GM20431 (cell line): ENCODE measurements around the gene HOXC9.

Experiments used
- in situ Hi-C: fragments of 300-500 bp; cut with MseI, MboI; formaldehyde crosslinking; loops from one replicate; pipeline ENCODE4 v1.15.0; 2020; ENCODE audit warnings: low sequenced_read_pairs; ENCODE audit not compliant: unreplicated experiment

HOXC9 gene

DNA sequence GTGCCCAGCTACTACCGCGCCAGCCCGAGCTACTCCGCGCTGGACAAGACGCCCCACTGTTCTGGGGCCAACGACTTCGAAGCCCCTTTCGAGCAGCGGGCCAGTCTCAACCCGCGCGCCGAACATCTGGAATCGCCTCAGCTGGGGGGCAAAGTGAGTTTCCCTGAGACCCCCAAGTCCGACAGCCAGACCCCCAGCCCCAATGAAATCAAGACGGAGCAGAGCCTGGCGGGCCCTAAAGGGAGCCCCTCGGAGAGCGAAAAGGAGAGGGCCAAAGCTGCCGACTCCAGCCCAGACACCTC lies 14.3 kb upstream of the HOXC9 start:
- in situ Hi-C loops: no loop called here

DNA sequence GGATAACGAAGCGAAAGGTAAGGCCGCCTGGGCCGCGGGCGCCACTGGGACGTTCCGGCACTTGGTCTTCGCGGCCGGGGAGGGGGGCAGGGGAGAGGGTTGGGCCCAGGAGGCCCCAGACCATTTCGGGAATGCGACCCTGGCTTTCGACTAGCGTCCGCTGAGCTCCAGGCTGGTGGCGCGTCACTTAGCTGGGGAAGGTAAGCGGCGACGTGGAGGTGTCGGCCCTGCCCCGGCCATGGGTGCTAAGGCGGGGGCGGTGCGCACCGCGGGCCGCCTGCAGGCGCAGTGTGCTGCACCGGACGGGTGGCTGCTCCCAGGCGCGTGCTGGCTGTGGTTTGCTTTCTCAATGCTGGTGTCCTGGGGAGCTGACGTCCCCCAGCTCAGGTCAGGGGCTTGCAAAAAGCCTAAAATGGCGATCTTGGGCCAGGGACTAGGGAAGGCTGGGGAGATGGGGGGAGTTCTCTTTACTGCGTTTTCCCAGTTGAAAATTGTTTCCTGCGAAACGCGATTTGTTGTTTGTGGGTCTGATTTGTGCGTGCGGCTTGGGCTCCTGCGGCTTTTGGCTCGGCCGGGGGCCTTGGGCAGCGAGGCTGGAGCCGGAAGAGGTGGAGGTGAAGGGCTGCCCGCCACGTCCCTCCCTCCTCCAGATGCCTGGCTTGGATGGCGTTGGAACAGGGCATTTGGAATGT lies 13.8 kb upstream of the HOXC9 start:
- in situ Hi-C loops: no loop called here

DNA sequence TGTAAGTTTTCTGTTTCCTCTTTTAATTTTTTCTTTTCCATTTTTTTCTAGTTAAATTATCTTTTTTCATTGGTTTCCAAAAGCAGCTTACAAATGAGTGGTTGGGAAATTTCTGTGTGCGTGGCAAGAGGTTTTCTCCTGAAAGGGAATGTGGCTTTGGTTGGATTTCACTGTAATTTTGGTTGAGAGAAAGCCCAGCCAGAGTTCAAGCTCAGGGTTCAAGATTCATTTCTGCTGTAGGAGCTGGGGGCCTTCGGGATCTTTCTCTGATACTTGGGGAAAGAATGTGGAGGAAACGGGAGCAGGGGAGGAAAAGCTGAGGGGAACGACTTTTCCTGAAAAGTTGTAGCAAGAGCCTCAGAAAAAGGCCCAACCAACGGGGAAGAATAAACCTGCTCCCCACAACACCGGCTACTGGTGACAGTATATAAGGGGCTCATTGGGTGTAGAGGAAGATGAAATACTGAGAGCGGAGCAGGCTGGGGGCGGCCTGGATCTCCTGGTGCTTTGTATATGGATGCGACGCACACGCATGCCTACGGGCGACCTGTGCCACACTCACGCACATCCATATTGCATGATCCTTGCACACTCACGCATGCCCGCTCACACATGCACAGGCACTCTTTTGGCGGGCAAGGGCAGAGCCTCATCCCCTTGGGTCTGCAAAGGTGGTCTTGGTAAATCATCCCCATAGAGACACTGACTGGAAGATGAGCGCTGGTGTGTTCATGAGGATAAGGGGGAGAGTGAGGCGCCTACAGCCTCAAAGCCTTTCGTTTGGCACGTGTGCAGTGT lies 13.1 kb upstream of the HOXC9 start:
- in situ Hi-C loops: no loop called here

DNA sequence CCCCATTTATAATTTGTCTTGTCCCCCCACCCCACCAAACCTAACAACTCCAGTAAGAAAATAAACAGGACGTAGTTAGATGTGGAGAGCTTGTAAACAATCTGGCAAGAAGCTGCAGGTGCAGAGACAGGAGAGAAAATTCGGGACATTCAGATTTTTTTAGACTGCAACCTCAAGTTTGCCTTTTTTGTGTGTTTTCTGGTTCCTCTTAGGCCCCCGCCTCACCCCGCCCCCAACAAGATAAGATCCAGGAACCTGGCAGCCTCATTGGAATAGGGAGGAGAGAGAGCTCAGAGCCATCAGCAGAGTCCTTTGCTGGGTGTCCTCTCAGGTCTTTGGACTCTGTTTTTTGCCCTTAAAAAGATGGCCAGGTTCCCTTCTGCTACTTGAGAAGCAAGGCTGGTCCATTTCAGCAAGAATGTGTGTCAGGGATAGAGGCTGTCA lies 12.2 kb upstream of the HOXC9 start:
- in situ Hi-C loops: no loop called here

DNA sequence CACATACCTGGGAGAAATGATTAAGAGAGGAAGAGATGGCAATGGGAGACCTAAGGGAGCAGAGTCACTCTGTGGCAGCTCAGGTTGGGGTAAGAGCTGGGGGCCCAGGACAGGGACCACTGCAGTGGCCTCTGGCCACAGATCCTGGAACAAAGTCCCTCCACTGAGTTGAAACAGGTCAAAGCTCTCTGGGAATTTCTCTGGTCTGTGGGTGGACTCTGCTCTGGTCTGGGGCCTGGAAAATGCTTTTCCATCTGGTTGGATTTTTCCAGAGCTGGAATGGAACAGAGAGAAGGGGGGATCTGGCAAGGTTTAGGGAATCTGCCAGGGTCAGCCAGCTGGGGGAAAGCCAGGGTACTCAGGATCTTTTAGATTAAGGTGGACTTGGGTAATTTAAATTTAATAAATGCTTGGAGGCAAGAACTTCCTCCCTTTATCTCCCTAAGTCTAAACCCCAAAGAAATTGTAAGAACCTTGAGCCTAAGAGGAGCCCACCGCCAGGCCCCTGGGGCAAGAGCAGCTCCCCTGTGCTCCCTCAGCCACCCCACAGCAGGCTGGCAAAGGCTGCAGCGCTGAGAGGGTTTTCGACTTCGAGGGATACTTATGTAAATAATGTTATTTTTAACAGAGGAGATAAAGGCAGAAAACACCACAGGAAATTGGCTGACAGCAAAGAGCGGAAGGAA lies 11.3 kb upstream of the HOXC9 start:
- in situ Hi-C loops: no loop called here

DNA sequence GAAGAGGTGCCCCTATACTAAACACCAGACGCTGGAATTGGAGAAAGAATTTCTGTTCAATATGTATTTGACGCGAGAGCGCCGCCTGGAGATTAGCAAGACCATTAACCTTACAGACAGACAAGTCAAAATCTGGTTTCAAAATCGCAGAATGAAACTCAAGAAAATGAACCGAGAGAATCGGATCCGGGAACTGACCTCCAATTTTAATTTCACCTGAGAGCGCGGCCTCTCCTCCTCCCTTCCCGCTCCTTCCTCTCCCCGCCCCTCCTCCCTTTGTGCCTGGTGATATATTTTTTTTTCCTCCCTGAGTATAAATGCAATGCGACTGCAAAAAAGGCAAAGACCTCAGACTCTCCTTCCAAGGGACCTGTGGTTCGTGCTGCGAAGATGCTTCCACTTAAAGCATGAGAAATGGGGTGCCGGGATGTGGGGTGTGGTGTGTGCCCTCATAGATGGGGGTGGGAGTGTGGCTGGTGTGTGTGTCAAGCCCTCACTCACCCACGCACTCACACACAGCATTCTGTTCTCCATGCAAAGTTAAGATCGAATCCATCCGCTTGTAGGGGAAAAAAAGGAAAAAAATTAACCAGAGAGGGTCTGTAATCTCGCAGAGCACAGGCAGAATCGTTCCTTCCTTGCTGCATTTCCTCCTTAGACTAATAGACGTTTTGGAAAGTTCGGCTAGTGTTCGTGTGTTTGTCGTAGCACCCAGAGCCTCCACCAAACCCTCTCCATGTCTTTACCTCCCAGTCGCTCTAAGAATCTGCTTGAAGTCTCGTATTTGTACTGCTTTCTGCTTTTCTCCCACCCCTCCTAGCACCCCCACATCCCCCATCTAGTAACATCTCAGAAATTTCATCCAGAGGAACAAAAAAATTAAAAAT lies 10.5 kb upstream of the HOXC9 start:
- in situ Hi-C loops: loop anchor here (10.0 kb wide), 1 partner anchor 215 kb away; no protein-coding TSS in a partner anchor

DNA sequence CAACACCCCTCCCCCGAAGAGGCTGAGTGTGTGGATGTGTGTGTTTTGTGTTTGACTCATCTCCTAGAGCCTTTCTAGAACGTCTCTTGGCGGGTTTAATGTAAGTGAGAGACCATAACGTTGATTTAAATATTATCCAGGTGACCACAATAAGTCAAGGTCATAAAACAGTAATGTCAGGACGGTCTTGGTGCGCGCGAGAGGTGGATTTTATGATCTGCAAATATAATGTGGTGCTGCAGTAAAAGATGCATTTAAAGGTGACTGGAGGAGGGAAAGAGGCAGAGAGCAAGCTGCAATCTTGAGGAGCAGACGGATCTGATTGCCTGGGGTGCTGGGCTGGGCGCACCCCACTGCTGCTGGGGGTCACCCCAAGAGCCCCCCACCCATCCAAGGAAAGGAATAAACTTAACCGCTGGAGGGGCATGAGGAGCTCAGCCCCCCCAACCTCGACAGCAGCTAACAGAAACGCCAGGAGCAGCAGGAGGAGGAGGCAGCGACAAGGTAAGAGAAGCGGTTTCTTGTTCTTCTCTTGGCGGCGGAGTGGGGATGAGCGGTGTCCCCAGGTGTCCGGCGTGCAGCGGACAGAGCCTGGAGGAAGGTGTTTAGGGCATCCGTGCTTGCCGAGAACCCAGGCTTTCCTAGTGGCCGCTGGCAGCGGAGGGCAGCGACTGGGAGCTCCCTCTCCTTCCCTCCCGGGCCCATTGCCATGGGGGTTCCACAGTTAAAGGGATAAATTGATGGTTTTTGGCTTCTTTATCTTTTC lies 9.5 kb upstream of the HOXC9 start:
- in situ Hi-C loops: loop anchor here (10.0 kb wide), 1 partner anchor 214 kb away; no protein-coding TSS in a partner anchor

DNA sequence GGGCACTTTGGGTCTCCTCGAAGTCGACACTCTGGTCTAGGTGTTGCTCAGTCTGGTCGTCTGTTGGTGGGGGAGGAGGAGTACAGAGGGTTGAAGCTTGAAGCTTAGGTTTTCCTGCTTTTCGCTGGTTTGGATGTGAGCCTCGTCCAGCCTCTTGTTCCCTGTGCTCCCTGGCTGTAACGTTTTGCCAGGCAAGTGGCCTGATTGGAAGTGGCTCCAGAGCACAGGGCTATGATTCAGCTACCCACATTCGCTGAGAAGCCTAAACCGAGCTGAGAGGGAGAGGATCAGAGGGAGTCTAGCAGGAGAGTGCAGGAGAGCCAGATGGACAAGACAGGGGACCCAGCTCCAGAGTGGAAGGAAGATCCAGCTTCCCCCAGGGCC lies 8.9 kb upstream of the HOXC9 start:
- in situ Hi-C loops: loop anchor here (10.0 kb wide), 1 partner anchor 214 kb away; no protein-coding TSS in a partner anchor

DNA sequence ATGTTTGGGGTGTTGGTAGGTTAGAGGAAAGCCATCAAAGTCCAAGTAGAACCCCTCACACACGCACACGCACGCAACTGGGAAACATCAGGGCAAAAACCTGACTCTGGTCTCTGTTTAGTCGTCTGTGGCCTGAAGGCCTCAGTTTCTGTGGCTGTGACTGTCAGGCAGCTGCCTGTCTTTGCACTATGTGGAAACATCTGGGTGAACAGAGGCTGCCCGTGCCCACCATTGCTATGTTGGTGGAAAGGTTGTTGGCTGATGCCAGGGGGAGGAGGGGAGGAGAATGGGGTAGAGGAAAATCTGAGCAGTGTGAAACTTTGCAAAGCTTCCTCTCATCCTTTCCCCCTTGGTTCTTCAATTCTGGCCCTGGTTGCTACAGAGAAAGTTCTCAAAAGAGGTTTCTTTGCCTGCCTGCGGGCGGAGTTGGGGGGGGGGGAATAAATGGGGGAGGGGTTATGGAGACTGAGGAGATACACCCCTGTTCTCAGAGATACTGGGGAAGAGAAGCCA lies 7.5 kb upstream of the HOXC9 start:
- in situ Hi-C loops: loop anchor here (10.0 kb wide), 1 partner anchor 212 kb away; no protein-coding TSS in a partner anchor

DNA sequence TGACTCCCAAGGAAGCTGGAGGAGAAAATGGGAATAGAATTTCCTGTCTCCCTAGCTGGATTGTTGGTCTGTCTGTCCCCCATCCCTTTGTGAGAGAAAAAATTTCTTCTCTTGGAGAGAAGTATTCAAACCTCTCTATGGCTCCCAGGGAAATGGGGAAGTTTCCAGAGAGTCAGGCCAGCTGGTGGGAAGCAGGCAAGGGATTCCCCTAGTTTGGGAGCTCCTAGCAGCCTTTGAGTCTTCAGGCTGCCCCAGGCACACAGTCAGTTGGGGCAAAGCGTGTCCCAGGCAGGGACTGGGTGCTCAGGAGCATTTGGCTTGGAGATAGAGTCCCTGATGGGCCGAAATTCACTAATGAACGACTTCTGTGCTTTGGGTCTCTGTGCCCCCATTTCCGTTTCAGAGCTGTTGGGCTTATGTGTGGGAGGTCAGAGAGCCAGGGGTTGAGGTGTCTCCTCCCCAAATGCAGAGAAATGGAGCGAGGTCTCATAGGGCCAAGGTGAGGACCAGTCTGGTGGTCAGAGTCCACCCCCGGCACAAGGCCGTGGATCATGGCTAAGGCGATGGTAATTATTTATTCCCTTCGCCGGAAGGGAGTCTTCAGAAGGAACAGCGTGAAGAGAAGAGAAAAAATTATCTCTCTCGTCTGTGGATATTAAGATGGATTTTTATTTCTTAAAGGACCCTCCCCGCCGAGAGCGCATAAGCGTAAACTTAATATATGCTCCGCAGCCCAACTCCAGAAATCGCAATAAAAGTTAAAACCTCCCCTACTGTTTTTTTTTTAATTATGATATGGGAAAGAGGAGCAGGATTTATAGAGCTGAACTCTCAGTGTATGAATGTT lies 6.6 kb upstream of the HOXC9 start:
- in situ Hi-C loops: loop anchor here (10.0 kb wide), 1 partner anchor 211 kb away; no protein-coding TSS in a partner anchor

DNA sequence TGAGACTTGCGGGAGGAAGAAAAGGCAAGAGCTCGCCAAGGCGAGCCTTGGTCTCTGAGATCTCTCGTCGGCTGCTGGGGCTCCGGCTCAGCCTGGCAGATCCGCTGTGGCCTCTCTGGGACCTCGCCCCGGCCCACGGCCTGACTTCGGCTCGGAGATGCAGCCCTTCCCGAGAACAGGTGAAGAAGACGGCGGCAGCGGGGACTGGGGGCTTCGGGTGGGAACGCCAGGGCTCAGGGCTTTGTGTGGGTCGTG lies 6.0 kb upstream of the HOXC9 start:
- in situ Hi-C loops: loop anchor here (10.0 kb wide), 1 partner anchor 211 kb away; no protein-coding TSS in a partner anchor

DNA sequence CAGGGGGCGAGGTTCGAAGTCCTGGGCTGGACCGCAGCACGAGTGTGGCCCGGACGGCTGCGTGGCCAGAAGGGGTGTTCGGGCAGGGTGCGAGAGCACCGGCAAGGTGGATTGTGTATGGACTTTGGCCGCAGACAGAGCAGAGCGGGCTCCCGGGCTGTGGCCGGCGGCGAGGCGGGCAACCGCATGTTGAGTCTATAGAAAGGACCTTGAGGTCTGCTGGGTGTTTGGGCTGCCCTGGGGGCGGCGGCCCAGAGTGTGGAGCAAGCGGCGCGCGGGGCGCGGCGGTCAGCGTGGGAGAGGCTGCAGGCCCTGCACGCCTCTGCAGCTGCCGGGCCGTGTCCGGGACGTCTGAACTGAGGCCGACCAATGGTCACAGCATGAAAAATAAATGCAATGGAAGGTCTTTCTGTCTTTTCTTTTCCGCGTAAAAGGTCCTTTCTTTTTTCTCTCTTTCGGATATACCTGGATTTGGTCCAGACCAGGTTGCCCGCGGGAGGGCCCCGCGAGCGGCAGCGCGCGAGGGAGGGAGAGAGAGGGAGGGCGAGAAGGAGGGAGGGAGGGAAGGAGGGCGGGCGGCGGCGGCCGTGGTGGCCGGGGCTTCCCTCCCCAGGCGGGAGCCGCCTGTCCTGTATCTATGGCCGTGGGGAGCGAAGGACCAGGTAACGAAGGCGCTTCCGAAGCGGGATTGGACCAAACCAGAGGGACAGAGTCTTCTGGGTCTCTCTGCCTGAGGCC lies 5.5 kb upstream of the HOXC9 start:
- in situ Hi-C loops: loop anchor here (10.0 kb wide), 1 partner anchor 210 kb away; no protein-coding TSS in a partner anchor

DNA sequence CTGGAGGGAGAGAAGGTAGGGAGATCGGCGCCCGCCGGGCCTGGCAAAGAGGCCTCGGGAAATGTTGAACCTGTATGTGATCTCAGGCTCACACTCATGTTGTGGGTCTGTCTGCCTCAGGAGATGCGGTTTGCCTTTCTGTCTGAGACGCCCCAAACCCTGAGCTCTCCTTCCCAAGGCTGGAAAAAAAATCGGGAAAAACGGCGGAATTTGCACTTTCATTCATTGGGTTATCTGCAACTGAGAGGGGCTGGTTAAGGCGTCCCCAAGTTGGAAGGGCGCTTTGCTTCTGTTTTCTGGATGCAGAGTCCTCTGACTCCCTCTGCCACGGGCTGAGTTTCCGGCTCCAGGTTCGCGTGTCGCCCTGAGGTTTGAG lies 5.0 kb upstream of the HOXC9 start:
- in situ Hi-C loops: loop anchor here (10.0 kb wide), 1 partner anchor 210 kb away; no protein-coding TSS in a partner anchor

DNA sequence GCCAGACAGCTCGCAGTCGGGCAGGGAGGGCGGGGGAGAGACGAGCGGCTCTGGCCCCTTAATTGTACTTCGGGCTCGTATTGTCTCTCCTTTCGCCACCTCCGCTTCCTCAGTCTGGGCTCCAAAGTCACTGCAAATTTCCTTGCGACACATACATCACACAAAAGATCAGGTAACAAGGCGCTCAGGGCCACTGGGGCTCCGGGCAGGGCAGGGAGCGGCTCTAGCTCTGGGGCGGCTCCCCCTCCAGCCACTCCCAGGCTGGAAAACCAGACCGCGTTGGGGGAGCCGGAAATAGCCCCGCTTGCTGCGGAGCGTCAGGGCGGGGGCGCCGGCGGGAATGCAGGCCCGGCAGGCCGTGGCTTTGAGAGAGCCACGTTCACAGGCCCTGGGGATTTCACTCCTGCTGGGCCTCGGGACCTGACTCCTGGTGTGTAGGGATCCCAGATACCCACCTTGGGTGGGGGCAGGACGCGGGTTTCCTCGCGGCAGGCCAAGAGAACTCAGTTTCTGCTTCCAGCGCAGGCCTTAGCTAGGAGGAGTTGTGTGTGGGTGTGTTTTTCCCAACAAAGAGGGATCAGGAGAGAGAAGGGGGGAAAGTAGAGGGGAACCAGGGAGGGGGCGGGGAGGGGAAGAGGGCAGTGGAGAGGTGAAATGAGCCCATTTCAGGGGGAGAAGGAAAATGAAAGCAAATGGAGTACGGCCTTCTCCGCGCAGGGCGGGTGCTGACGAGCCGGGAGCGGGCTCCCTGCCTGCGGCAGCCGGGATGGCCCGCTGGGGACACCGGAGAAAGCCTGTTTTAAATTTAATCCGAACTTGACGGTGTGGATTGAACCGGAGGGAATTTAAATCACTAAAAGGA lies 4.4 kb upstream of the HOXC9 start:
- in situ Hi-C loops: loop anchor here (10.0 kb wide), 1 partner anchor 209 kb away; no protein-coding TSS in a partner anchor

DNA sequence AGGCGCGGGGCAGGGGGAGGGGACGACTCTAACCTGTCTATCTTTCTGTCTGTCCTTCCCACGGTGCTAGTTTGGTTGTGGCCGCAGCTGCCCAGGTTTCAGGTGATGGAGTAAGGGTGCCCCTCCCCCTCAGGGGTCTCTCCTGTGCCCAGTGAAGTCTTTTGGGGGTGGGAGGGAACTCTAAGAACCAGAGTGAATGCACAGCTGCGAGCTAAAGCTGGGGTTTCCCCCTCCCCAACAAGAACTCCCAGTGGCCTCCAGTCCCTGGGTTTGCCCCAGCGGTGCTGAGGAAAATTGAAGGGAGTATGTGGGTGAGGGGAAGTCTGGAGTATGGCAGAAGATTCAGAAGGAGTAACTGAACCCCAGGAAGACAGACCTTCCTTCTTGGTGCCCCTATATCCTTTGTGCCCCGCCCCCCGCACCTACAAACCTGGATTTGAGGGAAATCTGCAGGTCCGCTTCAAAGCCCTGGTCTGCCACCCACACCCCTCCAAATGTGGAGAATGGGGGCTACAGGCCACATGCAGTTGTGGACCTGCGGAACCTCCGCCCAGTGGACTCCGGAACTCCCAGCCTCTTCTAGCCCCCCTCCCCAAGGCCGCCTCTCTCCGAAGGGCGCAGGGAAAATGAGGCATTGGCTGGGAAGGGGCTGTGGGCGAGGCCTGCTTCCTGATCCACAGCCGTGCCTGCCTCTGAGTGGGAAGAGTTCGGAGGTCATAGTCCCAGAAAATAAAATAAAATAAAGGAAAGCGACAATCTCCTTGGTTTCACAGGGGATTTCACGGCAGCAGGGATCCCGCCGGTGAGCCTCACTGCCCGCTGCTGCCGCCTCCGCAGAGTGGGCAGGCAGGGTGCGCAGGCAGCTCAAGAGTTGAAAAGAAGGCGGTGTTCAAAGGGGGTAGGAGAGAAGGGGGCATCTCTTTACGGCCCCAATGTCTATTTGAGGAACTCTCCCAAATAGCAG lies 3.4 kb upstream of the HOXC9 start:
- in situ Hi-C loops: loop anchor here (10.0 kb wide), 1 partner anchor 208 kb away; no protein-coding TSS in a partner anchor
